Fibroblast of mammary gland (primary cell): ENCODE data around the gene SLC44A1.

Experiments
- DNase-seq: peaks from one replicate; pipeline ENCODE4 v3.0.0-alpha.2; 2010; ENCODE audit warnings: low read depth
- H3K4me3 ChIP-seq: 2 replicates; pipeline ENCODE4 v1.5.1; 2011; ENCODE audit warnings: low read depth, mild to moderate bottlenecking, low read length, moderate library complexity; ENCODE audit not compliant: control insufficient read depth
- TF ChIP-seq, protein P1 (sequence below): conservative IDR thresholded peaks from 2 replicates; pipeline ENCODE4 v1.5.1; 2011; ENCODE audit warnings: low read depth, low read length, inconsistent platforms; ENCODE audit not compliant: control insufficient read depth, insufficient read depth

SLC44A1 gene

DNA sequence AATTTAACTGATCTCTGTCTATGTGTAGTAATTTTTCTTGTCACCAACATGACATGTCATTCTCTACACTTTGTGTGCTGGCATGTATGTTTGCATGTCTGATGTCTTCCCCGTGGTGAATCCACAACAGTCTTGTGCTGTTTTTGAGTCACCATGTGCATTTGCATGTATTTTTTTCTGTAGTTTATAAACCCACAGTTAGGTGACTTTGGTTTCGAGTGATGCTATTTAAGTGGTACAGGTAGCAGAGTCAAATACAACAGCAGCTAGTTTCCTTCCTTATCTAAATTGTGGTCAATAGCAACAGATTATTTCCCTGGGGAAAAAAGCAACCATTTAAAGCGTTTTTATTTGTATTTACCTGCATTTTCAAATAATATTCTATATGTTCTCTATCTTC is 113.5 kb downstream of the SLC44A1 start:
- DNase-seq, result no peak
- TF ChIP-seq, protein P1, sequence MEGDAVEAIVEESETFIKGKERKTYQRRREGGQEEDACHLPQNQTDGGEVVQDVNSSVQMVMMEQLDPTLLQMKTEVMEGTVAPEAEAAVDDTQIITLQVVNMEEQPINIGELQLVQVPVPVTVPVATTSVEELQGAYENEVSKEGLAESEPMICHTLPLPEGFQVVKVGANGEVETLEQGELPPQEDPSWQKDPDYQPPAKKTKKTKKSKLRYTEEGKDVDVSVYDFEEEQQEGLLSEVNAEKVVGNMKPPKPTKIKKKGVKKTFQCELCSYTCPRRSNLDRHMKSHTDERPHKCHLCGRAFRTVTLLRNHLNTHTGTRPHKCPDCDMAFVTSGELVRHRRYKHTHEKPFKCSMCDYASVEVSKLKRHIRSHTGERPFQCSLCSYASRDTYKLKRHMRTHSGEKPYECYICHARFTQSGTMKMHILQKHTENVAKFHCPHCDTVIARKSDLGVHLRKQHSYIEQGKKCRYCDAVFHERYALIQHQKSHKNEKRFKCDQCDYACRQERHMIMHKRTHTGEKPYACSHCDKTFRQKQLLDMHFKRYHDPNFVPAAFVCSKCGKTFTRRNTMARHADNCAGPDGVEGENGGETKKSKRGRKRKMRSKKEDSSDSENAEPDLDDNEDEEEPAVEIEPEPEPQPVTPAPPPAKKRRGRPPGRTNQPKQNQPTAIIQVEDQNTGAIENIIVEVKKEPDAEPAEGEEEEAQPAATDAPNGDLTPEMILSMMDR, result no peak
- no peak overlapping the region for H3K4me3 ChIP-seq

DNA sequence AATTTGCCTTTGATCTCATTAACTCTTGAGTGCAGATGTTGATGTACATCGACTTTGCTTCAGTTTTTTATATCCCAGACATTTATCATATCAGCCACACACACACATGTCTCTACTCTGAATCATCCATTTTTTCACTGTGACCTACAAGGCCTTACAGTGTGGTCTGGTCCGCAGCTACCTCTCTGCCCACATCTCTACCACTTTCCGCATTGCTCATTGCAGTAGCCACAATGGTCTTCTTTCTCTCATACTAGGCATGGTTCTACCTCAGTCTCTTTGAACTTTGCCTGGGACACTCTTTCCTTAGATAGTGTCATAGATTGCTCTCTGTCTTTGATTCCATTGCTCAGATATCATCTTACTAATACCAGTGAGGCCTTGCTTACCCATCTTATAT is 115.4 kb downstream of the SLC44A1 start:
- DNase-seq, result peak; percentile 43
- no peak overlapping the region for H3K4me3 ChIP-seq
- TF ChIP-seq, protein P1, result no peak

DNA sequence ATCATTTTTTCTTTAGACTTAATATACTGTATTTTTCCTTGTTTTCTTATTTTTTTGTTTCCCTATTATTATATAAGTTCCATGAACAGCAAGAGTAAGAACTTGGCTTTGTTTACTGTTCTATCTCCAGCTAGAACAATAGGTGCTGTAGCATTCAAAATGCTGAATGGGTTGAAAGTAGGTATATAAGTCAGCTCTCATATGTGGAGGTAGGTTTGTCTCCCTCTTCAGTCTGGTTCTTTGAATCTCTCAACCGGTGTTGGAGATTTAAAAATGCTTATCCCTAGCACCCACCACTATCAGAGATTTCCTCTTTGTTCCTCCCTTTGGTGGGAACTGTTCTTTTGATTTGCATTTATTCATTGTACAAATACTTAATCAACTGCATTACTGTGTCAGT is 115.9 kb downstream of the SLC44A1 start:
- no peak for DNase-seq
- TF ChIP-seq, protein P1, result no peak

DNA sequence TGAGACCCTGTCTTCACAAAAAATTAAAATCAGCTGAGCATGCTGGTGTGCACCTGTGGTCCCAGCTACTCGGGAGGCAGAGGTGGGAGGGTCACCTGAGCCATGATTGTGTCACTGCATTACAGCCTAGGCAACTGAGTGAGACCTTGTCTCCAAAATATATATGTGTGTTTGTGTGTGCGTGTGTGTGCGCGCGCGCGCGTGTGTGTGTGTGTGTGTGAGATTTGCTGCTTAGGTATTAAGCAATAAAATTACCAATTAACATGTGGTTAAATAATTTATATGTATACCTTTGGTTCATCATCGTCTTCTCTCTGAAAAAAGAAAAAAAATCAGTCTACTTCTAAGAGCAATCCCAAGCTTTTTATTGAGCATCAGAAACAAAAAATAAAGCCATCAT is 117.4 kb downstream of the SLC44A1 start:
- H3K4me3 ChIP-seq, result no peak overlapping the region
- DNase-seq, result no peak
- TF ChIP-seq, protein P1, result no peak

More for the DNA sequence above, 115.9 kb downstream of the SLC44A1 start:
- no peak overlapping the region for H3K4me3 ChIP-seq

DNA sequence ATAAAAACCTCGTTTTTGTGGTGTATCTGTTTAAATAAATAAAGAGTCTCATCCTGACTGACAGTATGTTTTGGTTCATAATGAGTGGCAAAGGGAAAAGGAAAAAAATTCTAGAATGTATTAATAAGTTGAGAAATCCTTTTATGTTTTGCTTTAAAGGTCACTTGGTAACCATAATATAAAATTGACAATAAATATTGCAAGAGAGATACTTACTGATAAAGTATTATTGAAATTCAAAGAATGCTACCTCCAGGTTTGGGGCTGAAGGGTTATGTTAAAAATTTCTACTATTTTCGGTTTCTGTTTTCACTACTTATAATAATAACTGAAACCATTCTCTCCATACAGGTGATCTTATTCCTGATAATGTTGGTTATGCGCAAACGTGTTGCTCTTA is 118.0 kb downstream of the SLC44A1 start:
- TF ChIP-seq, protein P1, result no peak
- DNase-seq, result no peak
- no peak overlapping the region for H3K4me3 ChIP-seq

DNA sequence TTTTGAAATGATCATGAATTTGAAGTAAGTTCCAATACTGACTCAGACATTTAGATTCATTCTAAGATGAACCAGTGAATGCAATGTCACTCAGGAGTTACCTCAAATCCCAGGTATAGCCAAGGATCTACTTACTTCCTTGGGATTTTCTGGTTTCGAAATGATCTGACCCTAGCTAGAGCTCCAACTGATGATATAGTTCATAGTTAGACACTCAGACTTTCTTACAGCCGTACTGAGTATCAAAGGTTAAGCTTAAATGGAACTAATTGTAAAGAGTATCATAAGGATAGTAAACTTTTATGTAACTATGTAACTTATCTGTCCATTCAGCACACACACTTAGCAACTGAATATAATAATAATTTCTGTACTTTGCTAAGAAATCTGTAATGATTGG is 119.4 kb downstream of the SLC44A1 start:
- TF ChIP-seq, protein P1, result no peak
- no peak for DNase-seq
- no peak overlapping the region for H3K4me3 ChIP-seq

DNA sequence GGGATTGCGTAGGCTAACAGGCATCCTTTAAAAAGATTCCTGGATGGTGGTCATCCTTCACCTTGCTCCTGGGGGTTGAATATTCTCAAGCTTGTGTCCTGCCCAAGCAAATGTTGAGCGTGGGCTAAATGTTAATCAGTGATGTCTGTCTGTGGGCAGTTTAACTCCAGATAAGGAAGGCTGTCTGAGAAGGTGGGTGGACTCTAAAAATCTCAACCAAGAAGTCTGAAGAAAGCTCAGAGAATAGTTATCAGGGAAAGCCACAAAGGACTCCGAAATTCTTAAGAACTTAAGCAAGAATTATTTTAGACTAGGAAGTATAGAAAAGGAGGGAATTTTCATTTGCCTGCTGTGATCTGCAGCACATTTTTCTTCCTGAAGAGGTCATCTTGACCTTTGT is 125.5 kb downstream of the SLC44A1 start:
- TF ChIP-seq, protein P1, result no peak
- H3K4me3 ChIP-seq, result no peak overlapping the region
- DNase-seq, result no peak
